ENCODE results near the gene SMAD5. TPM values are rescaled to one million over a fixed set of nuclear protein-coding genes. Genes with fewer than 3 reads are reported as not detected.

SMAD5 gene
- total and polyA plus RNA-seq, 2 of the 13 experiments (the other 11 are each of a cell fraction or from before 2014, with no cell fraction given): 27.2 to 48.5 TPM

DNA sequence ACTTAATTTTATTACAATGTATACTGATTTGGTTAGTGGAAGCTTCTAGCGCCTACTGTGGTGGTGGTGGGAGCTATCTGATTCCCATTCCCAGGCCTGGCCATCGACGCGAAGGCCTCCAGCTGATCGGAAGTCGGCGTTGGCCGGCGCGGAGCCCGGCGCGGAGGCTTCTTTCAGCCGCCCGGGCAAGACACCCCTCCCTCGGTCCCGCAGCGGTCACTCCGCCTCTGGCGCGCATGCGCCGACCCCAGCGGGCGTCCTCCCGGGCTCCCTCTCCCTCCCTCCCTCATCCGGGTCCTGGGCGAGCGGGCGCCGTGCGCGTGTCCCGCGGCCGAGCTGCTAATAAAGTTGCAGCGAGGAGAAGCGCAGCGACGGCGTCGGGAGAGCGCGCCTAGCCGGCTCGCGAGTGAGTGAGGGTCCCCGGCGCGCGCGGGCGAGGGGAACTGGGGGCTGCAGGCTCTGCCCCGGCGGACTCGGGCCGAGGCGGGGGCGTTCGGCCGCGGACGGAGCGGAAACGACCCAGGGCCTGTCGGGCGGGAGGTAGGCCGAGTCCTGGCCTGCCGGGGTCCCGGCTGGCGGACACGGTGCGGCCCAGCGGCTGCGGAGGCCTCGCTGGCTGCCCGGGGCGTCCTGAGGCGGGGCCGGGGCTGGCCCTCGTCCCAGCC is at the start of gene SMAD5 (continued):
- TF ChIP-seq, protein P1, sequence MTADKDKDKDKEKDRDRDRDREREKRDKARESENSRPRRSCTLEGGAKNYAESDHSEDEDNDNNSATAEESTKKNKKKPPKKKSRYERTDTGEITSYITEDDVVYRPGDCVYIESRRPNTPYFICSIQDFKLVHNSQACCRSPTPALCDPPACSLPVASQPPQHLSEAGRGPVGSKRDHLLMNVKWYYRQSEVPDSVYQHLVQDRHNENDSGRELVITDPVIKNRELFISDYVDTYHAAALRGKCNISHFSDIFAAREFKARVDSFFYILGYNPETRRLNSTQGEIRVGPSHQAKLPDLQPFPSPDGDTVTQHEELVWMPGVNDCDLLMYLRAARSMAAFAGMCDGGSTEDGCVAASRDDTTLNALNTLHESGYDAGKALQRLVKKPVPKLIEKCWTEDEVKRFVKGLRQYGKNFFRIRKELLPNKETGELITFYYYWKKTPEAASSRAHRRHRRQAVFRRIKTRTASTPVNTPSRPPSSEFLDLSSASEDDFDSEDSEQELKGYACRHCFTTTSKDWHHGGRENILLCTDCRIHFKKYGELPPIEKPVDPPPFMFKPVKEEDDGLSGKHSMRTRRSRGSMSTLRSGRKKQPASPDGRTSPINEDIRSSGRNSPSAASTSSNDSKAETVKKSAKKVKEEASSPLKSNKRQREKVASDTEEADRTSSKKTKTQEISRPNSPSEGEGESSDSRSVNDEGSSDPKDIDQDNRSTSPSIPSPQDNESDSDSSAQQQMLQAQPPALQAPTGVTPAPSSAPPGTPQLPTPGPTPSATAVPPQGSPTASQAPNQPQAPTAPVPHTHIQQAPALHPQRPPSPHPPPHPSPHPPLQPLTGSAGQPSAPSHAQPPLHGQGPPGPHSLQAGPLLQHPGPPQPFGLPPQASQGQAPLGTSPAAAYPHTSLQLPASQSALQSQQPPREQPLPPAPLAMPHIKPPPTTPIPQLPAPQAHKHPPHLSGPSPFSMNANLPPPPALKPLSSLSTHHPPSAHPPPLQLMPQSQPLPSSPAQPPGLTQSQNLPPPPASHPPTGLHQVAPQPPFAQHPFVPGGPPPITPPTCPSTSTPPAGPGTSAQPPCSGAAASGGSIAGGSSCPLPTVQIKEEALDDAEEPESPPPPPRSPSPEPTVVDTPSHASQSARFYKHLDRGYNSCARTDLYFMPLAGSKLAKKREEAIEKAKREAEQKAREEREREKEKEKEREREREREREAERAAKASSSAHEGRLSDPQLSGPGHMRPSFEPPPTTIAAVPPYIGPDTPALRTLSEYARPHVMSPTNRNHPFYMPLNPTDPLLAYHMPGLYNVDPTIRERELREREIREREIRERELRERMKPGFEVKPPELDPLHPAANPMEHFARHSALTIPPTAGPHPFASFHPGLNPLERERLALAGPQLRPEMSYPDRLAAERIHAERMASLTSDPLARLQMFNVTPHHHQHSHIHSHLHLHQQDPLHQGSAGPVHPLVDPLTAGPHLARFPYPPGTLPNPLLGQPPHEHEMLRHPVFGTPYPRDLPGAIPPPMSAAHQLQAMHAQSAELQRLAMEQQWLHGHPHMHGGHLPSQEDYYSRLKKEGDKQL (CRISPR knock-in tag; IDR thresholded peaks at IDR 0.05; ENCODE audit: low read depth): 0 out of 2 replicates have a peak, but pooled peaks have one; percentile 41
- TF ChIP-seq ZNF292 (CRISPR knock-in tag; IDR thresholded peaks at IDR 0.05; ENCODE audit: borderline replicate concordance, low read depth) (no peak), ZNF136 (CRISPR knock-in tag; IDR thresholded peaks at IDR 0.05; ENCODE audit: low read depth) (no peak), LCORL (IDR thresholded peaks at IDR 0.05) (no peak; the same call in 1 of the 2 replicates), LCORL (CRISPR knock-in tag; IDR thresholded peaks at IDR 0.05) (peak; percentile 57), KLF15 (CRISPR knock-in tag; IDR thresholded peaks at IDR 0.05; ENCODE audit: borderline replicate concordance) (no peak), ZNF30 (CRISPR knock-in tag; IDR thresholded peaks at IDR 0.05) (0 out of 2 replicates have a peak, but pooled peaks have one; percentile 20), ZNF138 (CRISPR knock-in tag; IDR thresholded peaks at IDR 0.05; ENCODE audit: low read depth) (peak; percentile 66; the same call in 1 of the 2 replicates), PAF1 (CRISPR knock-in tag; IDR thresholded peaks at IDR 0.05) (no peak), JUND (CRISPR knock-in tag; IDR thresholded peaks at IDR 0.05) (no peak), KMT2B (CRISPR knock-in tag; IDR thresholded peaks at IDR 0.05) (peak; percentile 96), ZNF780A (CRISPR knock-in tag; IDR thresholded peaks at IDR 0.05) (peak; percentile 84; the same call in 1 of the 2 replicates)
- TF ChIP-seq, protein P2, sequence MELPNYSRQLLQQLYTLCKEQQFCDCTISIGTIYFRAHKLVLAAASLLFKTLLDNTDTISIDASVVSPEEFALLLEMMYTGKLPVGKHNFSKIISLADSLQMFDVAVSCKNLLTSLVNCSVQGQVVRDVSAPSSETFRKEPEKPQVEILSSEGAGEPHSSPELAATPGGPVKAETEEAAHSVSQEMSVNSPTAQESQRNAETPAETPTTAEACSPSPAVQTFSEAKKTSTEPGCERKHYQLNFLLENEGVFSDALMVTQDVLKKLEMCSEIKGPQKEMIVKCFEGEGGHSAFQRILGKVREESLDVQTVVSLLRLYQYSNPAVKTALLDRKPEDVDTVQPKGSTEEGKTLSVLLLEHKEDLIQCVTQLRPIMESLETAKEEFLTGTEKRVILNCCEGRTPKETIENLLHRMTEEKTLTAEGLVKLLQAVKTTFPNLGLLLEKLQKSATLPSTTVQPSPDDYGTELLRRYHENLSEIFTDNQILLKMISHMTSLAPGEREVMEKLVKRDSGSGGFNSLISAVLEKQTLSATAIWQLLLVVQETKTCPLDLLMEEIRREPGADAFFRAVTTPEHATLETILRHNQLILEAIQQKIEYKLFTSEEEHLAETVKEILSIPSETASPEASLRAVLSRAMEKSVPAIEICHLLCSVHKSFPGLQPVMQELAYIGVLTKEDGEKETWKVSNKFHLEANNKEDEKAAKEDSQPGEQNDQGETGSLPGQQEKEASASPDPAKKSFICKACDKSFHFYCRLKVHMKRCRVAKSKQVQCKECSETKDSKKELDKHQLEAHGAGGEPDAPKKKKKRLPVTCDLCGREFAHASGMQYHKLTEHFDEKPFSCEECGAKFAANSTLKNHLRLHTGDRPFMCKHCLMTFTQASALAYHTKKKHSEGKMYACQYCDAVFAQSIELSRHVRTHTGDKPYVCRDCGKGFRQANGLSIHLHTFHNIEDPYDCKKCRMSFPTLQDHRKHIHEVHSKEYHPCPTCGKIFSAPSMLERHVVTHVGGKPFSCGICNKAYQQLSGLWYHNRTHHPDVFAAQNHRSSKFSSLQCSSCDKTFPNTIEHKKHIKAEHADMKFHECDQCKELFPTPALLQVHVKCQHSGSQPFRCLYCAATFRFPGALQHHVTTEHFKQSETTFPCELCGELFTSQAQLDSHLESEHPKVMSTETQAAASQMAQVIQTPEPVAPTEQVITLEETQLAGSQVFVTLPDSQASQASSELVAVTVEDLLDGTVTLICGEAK (IDR thresholded peaks at IDR 0.05): peak; percentile 99
- TF ChIP-seq, protein P2 (CRISPR knock-in tag; IDR thresholded peaks at IDR 0.05): peak; percentile 100
- TF ChIP-seq, protein P3, sequence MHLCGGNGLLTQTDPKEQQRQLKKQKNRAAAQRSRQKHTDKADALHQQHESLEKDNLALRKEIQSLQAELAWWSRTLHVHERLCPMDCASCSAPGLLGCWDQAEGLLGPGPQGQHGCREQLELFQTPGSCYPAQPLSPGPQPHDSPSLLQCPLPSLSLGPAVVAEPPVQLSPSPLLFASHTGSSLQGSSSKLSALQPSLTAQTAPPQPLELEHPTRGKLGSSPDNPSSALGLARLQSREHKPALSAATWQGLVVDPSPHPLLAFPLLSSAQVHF (CRISPR knock-in tag; IDR thresholded peaks at IDR 0.05): peak; percentile 88

All from HepG2 (cell line).